Breast epithelium (tissue), 3 donors: ENCODE measurements around the gene ZRSR2.

Source experiments
- POLR2A ChIP-seq: fragments of 450-650 bp; IDR thresholded peaks from one replicate; pipeline ENCODE4 v1.6.1; 2016; ENCODE audit warnings: antibody characterized with exemption, mild to moderate bottlenecking, moderate library complexity
- TF ChIP-seq, protein P1 (sequence below), 3 donors: fragments of 450-650 bp; IDR thresholded peaks; one replicate each; pipeline ENCODE4 v1.5.1; 2016 to 2017; ENCODE audit warnings: antibody characterized with exemption in 3 of 3, mild to moderate bottlenecking in 3 of 3, moderate library complexity in 3 of 3

- TF ChIP-seq, protein P1, sequence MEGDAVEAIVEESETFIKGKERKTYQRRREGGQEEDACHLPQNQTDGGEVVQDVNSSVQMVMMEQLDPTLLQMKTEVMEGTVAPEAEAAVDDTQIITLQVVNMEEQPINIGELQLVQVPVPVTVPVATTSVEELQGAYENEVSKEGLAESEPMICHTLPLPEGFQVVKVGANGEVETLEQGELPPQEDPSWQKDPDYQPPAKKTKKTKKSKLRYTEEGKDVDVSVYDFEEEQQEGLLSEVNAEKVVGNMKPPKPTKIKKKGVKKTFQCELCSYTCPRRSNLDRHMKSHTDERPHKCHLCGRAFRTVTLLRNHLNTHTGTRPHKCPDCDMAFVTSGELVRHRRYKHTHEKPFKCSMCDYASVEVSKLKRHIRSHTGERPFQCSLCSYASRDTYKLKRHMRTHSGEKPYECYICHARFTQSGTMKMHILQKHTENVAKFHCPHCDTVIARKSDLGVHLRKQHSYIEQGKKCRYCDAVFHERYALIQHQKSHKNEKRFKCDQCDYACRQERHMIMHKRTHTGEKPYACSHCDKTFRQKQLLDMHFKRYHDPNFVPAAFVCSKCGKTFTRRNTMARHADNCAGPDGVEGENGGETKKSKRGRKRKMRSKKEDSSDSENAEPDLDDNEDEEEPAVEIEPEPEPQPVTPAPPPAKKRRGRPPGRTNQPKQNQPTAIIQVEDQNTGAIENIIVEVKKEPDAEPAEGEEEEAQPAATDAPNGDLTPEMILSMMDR (IDR thresholded peaks at IDR 0.05), result no peak
- no peak for TF ChIP-seq POLR2A
These were observed 26.6 kb downstream of the ZRSR2 start for GRCh38 chrX:15816886-15817285.
